Right renal pelvis (tissue), 4 donors: ENCODE data around the gene ADI1. TPM values are rescaled to one million over a fixed set of nuclear protein-coding genes. Genes with fewer than 3 reads are reported as not detected.
"Not testable (repeated sequence)": the region's sequence is repeated elsewhere in the genome, so short reads cannot be mapped to it uniquely, and the experiment has no call there.

Experiments
- DNase-seq, 4 donors: peaks; one replicate each; pipeline ENCODE4 v3.0.0-alpha.2; 2013; ENCODE audit warnings: low read depth in 4 of 4, low spot score in 3 of 4, missing footprints in 1 of 4
- polyA plus RNA-seq, 4 donors: library from polyadenylated mRNA; unstranded; fragments of 120-200 nt; gene quantifications; one replicate each; pipeline ENCODE4 v1.2.1, GENCODE V29; 2013; ENCODE audit not compliant: insufficient read length in 4 of 4

The ADI1 gene
- polyA plus RNA-seq, 4 donors: 79.2 to 99.7 (median 83.1) TPM

DNA sequence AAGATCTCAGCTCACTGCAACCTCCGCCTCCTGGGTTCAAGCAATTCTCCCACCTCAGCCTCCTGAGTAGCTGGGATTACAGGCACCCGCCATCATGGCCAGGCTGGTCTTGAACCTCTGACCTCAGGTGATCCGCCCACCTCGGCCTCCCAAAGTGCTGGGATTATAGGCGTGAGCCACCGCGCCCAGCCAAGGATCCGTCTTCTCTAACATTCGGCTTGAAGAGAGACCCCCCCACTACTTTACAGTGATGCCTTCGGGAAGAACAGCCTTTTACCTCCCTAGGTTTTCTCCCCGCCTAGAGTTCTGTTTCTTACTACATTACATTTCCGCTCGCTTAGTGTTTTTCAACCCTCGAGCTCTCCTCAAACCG lies 22.6 kb downstream of the ADI1 start:
- DNase-seq: not testable (repeated sequence)

DNA sequence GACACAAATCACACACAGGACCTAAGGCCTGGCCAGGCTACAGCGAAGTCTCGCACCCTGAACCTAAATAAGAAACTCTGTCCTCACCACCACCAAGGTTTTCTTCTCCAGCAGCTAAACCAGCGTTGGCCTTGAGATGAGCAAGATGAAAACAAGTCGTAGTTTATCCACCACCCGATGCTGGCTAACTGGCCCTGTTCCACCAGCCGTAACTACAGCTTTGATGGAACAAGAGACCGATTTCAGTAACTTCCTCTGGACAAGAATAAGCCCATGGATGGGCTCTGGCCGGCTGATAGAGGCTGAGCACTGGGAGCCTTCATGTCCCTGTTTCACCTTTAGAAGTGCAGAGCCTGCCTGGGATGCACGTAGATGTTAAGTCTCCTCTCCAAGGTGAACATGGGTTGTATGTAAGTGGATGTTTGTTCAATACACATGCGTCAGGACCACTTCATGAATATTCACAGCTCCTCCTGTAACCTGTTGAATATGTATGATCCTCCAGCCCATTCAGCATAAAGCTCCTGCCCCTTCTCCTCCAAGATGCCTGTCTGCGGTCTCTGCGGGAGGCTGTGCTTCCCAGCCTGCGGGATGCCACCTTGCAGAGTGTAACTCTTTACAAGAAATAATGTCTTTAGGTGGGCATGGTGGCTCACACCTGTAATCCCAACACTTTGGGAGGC lies 24.2 kb downstream of the ADI1 start:
- DNase-seq: no peak

DNA sequence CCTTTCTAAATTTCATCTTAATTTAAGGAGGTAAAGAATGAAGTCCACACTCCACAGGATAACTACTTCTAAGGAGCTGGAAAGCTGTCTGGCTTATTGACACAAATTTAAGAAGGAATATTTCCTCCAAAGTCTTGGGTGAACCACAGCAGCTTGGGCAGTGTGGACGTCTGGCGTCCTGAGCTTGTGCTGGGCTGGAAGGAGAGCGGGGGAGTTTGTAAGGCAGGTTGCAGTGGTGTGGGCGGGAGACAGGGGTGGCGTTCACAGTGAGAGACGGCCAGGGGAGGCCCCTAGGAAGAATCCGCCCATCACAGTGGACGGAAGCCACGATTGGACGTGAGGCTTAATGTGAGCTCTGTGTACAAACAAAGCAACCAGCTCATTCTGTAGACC lies 25.7 kb downstream of the ADI1 start:
- DNase-seq: peak in 1 of 4 donors; percentile 78

DNA sequence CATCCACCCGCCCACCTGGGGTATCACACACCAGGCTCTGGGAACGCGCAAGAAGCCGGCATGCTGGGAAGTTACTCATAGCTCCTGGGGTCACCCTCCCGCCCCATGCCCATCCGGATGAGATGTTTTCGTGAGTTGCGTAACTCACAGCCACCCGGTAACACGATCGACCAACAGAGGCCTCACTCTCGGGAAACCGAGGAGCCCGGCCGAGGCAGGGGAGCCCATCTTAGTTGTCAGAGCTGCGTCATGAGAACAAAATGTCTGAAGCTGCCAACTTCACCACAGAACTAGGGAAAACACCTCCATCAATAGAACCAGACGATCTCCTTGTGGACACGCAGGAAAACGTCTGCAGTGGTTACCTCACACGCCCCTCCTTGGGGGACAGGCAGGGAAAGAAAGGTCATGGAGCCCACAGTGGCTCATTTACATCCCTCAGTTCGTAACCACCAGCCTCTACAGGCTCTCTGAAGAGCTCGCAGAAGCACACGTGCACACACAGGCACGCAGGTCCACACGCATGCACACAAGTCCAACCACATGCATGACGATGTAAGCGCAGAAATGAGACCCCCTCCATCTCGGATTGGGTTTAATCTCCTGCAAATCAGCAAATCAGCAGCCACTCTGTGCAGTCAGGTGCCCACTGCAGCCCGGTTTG lies 26.2 kb downstream of the ADI1 start:
- no peak for DNase-seq

DNA sequence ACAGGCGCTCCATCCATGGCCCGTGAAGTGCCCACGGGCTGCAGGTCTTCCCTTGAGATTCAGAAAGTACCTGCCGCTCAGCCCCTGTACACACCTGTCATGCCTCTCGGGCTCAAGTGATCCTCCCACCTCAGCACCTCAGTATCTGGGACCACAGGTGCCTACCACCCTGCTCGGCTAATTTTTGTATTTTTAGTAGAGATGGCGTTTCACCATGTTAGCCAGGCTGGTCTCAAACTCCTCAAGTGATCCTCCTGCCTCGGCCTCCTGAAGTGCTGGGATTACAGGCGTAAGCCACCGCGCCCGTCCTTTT lies 26.9 kb downstream of the ADI1 start:
- not testable (repeated sequence) for DNase-seq

DNA sequence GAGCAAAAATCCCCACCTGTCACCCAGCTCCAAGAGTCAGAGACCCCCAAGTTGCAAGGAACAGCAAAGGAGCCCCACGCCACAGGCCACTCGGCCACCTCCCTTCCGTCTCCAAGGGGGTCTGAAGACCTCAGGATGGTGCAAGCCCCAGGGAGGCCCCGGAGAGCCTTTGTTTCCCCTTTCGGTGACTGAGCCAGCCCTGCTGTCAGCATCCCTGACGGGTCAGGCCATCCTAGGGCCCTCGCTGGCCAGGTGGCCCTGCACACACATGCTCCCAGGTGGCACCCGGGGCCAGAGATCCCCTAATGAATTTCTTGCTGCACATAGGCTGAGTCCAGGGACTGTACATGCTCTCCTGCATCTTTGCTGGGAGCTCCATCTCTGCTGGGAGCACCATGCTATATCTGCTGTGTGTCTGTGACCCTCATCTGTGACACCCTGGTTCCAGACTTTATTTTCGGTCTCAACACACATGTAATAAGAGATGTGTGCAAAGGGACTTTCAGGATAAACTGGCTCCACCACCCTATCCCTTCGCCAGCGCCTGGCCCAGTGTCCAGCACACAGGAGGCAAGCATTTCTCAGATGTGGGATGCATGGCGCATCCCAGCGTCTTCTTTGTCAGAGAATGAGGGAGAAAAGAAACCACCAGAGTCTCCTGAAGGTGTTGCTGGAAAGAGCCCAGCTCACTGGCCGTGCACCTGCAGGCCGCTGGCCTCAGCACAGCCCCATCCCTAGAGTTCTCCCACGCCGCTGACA lies 27.4 kb downstream of the ADI1 start:
- DNase-seq: no peak

DNA sequence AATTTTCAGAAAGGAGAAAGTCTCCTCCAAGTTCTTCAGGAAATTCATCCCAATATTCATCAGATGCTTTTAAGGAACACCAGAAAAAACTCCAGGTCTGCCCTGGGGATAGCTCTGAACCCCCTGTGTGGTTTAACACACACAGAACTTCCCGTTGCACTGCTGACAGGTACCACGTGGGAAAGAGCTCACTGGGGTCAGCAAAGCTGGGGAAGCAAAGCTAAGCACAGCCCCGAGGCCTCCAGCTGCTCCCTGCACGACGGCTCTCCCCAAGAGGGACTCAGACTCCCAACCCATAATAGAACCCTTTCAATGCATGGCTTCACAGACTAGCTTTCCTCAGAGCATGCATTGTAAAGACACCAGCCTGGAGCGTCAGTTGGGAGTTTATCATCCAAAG lies 28.0 kb downstream of the ADI1 start:
- no peak for DNase-seq

DNA sequence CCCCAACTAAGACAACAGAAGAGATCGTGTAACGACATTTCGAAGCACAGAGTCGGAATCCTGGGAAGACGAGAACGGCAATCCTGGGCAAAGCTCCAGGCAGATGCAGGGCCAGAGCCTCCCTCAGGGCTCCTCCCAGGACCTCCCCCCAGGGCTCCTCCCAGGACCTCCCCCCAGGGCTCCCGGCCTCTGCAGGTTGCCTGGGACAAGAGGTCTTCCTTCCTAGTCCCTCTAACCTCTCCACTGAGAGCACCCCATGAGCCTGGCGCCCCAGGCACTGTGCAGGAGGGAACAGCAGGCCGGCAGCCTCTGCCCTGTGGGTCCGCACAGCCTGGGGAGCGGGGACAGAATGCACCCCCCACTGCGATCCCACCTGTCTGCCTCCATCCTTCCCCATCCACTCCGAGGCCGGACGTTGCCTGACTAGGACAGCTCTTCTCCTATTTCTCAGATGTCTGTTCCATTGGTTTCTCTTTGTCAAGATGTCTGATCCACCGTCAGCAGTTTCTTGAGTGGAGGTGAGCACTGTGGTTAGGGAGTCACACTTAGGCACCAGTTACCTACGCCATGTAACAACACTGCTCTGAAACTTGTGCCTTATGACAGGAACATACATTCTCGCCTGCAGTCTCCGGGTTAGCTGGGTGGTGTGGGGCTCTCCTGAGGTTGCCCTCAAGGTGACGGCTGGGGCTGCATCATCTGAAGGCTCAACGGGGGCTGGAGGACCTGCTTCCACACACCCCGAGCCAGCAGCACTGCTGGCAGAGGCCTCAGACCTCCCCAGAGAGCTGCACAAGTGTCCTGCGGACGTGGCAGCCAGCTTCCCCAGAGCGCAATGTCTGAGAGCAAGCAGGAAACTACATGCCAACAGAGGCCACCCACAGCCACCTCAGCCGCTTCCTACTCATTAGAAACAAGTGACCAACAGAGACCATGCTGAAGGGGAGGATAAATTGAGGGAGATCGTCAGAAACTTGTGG lies 28.9 kb downstream of the ADI1 start:
- no peak for DNase-seq

DNA sequence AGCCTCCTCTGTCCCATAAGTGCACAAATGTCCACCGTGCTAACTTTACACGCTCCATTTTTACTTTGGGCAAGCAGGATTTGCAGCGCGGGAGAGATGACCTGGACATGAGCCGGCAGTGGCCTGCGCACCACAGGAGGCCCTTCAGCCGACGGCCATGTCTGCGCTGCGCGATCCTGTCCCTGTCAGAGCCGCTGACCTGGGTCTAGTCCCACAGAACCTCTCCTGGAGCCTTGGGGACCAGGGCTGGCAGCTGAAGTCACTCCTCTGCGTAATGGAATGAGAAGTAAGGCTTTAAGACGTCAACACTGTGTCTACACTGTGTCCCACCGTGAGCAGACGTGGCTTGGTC lies 29.6 kb downstream of the ADI1 start:
- DNase-seq: no peak

DNA sequence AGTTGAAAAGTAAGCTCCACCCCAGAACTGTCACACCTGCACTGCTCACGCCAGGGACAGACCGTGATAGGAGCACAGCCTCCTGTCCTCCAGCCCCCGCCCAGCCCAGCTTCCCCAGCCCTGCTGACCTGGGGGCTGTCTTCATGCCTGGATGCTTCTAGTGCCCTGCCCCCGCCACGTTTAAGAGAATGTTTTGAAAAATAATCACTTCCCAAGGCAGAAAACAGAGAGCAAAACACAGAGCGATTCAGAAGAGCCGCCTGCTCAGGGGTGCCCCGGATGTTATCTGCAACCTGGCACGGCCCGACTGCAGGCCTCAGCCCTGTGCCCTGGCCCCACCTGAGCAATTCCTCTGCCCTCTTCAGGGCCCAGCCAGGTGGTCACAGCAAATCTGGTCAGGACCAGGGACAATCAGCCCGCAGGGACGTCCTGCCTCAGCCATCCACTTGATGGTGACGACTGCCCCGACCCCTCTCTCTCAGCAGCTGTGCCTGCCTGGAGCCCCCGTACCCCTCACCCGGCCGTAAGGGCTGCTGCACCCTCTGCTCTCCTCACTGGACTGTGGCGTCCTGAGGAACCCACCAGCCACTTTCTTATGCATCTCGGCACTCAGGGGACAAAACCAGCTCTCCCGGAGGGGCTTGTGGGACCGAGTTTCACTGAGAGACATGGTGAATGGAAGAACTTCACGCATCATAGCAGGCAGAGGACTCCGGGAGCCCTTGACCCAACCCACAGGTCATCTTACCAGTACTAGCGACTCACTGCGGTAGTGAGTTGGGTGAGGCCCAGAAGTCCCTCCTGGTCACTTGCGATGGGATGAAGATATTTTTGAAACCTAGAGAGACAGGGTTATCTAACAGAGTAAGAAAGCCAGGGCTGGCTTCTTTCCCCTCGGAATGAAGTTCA lies 30.2 kb downstream of the ADI1 start:
- no peak for DNase-seq

DNA sequence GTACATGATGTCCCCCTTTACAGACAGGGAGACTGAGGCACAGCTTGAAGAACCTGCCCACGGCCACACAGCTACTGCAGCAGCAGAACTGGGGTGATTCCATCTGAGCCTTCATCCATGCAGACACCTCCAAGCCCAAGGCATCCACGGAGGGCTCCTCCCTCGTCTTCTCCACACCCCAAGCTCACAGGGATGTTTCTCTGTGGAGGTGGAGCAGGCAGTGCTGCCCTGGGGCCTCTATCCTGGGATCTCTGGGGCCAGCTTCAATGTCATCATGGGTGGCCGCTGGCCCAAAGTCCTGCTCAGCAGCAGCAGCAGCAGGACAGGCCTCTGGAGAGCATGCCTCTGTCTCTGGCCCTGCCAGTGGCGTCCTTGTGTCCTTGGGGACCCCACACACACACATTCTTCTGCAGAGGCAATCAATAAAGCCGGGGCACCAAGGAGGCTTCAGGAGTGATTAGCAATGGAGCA lies 31.2 kb downstream of the ADI1 start:
- no peak for DNase-seq

DNA sequence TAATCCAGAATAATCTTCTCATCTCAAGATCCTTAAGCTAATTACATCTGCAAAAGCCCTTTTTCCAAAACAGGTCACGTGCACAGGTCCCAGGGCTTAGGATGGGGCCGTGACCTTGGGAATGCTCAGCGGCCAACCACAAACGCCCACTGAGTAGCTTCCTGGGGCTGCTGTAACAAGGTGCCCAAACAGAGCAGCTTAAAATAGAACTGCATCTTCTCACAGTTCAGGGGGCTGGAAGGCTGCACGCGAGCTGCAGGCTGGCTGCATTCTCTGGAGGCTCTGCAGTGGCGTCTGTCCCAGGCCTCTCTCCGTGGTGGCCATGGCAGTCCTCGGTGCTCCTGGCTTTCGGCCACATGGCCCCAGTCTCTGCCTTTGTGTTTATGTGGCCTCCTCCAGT lies 31.9 kb downstream of the ADI1 start:
- no peak for DNase-seq

DNA sequence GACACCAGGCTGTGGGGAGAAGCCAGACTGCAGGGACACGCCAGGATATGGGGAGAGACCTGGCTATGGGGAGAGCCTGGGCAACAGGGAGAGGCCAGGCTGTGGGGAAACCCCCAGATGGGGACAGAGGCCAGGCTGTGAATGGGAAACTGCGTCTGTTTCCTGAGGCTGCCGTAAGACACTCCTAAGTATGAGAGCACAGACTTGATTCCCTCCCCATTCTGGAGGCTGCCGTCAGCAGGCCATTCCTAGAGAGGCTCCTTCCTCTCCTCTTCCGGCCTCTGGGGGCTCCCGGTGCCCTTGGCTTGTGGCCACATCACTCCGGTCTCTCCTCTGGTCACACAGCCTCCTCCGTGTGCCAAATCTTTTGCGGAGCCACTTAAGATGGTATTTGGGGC lies 32.3 kb downstream of the ADI1 start:
- no peak for DNase-seq

DNA sequence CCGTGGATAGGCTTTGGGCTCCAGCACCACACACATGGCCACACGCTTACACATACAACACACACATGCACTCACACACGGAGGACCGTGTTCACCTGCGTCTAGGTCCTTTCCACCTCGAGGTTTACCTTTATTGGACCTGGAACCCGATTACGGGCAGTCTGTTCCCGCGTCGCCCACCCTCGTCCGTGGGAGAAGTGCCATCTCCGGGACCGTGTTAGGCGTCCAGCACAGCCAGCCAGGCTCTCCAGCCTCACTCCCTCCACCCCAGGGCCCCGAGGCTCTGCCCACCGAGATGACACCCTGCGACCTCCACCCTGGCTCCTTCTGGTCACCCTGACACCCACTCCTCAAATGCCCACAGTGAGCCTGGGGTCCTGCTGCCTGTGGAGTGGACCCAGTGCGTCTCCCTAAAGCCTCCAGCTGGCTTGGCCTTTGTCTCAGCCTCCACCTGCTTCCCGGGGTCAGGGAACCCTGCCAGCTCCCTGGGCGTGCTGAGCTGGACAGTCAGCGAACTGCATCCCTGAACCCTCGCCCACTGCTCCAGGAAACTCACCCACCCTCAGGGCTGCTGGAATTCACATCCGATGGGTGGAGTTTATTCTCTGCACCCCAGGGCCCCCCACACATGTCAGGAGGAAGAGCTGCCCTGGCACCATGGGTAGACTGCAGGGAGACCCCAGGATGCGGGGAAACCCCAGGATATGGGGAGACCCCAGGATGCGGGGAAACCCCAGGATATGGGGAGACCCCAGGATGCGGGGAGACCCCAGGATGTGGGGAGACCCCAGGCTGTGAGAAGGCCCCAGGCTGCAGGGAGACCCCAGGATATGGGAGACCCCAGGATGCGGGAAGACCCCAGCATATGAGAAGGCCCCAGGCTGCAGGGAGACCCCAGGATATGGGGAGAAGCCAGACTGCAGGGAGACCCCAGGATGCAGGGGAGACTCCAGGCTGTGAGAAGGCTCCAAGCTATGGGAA lies 33.0 kb downstream of the ADI1 start:
- no peak for DNase-seq

DNA sequence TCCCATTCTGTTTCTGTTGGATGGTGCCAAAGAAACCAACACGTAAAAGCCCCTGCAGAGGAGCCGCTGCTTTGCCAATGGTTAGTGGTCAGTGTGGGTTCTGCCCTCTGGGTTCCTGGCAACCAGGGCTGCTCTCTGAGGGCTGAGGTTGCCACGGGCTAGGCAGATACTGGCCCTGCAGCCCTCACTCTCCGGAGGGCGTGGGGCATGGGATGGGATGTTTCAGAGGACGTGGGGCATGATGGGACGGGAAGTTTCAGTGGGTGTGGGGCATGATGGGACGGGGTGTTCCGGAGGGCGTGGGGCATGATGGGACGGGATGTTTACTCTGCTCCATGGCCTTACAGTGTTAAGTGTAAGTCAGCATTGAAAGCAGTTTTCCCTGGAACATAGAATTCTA lies 34.2 kb downstream of the ADI1 start:
- DNase-seq: no peak

DNA sequence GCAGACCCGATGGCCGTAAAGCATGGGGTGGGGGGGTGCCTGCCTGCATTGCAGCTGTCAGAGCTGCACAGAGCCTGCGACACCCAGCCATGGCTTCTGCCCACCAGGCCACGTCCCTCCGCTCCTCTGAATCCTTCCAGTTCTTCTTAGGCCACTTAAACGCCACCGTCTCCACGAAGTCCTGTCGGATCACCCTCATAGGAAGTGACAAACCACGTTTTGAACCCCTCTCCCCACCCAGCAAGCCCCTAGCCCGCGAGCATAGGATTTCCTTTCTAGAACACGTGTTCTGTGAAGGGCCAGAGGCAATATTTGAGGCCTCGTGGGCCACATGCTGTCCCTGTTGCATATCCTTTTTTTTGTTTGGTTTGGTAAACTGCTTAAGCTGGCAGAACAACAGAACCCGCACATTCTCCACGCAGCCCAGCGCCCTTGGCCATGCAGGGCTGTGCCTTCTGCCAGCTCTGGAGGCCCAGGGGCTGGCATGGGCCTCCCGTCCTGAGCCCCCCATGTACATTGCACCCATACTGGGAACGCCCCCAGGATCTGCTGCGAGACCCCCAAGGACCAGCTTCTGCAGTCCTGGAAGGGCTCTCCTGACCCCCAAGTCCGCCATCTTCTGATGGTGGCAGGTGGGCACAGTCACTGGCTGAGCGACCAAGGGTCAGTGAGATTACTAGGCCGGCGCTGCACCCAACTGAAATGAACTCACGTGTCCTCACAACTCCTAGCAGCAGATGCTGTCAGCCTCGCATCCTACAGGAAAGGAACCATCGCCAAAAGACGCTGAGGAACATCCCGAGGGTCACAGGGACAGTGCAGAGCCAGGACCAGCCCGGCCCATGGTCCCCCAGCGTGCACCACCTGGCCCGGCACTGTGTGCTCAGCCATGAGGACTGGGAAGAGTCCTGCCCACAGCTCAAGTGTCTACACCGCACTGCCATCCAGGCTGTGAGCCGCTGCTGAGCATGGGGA lies 35.1 kb downstream of the ADI1 start:
- no peak for DNase-seq

DNA sequence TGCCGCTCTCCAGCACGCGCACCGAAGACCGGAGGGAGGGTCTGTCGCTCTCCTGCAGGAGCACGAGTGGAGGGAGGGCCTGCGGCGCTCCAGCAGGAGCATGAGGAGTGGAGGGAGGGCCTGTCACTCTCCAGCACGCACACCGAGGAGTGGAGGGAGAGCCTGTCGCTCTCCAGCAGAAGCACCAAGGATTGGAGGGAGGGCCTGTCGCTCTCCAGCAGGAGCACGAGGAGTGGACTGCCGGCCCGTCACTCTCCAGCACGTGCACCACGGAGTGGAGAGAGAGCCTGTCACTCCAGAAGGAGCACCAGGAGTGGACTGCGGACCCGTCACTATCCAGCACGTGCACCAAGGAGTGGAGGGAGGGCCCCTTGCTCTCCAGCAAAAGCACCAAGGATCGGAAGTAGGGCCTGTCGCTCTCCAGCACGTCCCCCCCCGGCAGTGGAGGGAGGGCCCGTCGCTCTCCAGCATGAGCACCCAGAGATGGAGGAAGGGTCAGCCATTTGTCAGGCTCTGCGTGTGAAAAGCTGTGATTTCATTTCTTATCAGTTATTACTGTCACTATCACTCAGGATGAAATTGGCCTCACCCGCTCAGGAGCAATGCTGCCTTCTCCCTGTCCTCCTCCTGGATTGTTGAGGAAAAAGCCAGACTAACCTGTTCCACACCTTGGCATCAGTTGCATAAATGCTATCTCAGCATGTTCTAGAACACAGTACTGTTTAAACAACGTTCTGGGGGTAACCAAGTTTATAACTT lies 35.9 kb downstream of the ADI1 start:
- peak in 1 of 4 donors; percentile 83 for DNase-seq
